Smooth muscle cell of the brain vasculature (primary cell): Measurements from ENCODE around the gene L2HGDH.
A peak's percentile ranks its signal among the peaks of the same experiment; 100 is the strongest.
"Not testable (repeated sequence)": the region's sequence is repeated elsewhere in the genome, so short reads cannot be mapped to it uniquely, and the experiment has no call there.

Experiments used
- DNase-seq: peaks from one replicate; pipeline ENCODE4 v3.0.0-alpha.2; 2012; ENCODE audit warnings: low read depth, low spot score

Gene L2HGDH

GRCh38 chr14:50311972-50312733, at the start of gene L2HGDH, which contains the start of gene DMAC2L:
TSS of gene L2HGDH (minus strand) at chr14:50312229. CDS start at chr14:50312150, 79 bp downstream.
TSS of gene DMAC2L (plus strand) at chr14:50312324. CDS start at chr14:50321488, 9,164 bp downstream.
- DNase-seq: peak; percentile 83

DNA sequence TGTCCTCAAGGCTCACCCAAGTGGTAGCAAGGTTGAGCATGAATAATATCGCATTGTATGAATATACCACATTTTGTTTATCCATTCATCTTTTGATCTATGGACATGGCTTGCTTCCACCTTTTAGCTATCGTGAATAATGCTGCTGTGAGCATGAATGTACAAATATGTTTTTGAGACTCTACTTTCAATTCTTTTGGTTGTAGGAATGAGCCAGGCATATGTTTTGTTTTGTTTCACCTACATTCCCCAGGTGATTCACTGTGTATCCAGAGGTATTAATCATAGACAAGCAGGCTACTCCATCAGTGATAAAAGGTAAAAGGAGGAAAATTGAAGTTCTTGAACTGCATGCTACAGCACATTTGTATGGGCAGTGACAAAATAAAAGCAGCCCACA, 48.8 kb upstream of the L2HGDH start:
- no peak for DNase-seq

GRCh38 chr14:50360093-50360492, 48.1 kb upstream of the L2HGDH start:
- no peak for DNase-seq

DNA sequence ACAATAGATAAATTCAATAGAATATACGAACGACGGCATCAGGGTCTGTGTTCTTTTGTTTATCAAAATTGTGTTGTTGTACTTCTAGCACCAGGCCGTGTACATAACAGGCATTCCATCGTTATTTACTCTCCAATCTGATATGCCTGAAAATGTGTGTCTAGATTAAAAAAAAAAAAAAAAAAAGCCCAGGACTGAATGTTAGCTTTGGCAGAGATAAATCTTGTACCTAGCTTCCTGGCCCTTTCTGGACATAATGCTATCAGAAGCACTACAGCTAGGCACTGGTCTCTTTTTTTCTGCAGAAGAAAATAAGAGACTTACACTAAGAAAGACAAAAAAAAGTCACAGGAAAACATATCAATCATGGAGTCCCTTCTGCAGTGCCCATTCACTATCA, 47.6 kb upstream of the L2HGDH start:
- no peak for DNase-seq

GRCh38 chr14:50357753-50358395, 45.8 kb upstream of the L2HGDH start:
- DNase-seq: no peak

- DNase-seq: no peak
Observed at GRCh38 chr14:50357124-50357523, 45.1 kb upstream of the L2HGDH start.

DNA sequence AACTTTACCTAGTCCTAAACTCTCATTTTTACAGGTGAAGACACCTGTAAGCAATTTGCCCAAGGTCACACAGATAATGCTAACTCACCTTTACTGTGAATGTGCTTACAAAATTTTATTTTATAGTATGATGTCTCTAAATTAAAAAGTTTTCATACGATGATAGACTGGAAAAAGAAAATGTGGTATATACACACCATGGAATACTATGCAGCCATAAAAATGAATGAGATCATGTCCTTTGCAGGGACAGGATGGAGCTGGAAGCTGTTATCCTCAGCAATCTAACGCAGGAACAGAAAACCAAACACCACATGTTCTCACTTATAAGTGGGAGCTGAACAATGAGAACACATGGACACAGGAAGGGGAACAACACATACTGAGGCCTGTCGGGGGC, 44.3 kb upstream of the L2HGDH start:
- not testable (repeated sequence) for DNase-seq

DNA sequence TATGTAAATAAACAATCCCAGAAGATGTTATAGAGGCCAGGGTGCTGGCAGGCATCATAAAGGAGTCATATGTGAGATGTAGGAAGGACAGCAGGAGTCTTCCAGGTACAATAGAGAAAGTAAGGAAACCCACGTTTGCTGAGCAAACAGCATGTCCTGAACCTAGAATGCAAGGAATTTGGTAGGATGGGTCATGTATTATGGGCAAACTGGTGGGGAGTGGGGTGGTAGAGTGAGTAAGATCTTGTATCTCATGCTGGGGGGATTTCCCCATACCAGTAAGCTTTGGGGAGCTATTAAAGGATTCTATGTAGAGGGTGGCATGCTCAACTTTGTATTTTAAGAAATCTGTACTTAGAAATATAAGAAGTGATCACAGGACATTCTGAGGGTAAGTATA, 43.7 kb upstream of the L2HGDH start:
- no peak for DNase-seq

DNA sequence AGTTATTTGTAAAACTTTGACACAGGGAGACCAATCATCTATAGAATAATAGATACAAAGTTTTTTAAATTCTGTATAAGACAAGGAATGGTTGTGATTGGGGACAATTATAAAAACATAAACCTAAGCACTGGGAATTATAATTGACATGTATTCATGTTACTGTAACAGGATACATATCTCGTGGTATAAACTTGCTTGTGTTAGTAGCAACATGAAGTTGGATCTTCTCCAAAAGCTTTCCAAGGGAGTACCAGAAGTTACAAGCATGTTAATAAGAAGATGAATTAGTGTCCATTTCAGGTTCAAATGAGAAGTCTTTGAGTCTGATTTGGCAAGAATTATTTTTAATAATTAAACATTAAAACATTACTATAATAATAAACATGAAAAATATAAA, 42.5 kb upstream of the L2HGDH start:
- DNase-seq: no peak

DNA sequence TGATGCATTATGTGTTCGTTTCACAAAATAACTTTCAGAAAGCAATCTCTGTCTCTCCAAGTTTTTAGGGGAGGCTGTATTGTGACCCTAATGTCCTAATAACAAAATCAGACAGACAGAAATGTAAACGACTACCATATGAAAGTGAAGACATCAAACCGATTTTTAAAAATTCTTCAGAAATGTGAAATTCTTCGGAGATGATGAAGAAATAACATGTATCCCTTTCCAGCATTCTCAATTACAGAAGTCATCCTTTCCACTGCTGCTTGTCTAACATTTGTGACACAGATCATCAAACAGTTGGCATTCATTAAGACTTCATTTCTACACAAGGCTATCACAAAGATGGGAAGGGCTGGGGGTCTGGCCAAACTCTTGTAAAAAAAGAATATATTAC, 41.1 kb upstream of the L2HGDH start:
- DNase-seq: no peak

- DNase-seq: no peak
Observed at GRCh38 chr14:50352584-50352983, 40.6 kb upstream of the L2HGDH start.

GRCh38 chr14:50350975-50351374, 38.9 kb upstream of the L2HGDH start:
- no peak for DNase-seq

DNA sequence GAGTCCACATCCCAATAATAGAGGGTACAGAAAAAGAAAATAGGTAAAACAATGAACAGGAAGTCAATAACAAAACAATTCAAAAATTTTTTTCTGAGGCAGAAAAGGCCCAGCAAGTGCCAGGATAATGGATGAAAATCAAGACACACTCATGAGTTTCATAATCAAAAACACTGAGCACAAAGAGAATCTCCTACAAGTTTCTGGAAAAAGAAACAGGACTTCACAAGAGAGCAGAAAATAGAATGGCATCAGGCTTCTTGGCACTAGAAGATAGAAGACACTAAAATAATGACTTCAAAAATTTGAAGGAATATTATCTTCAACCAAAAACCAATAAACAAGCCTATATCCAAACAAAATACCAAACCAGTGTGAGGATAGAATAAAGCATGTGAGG, 36.9 kb upstream of the L2HGDH start:
- DNase-seq: no peak

- no peak for DNase-seq
Observed at GRCh38 chr14:50347521-50347920, 35.5 kb upstream of the L2HGDH start.

DNA sequence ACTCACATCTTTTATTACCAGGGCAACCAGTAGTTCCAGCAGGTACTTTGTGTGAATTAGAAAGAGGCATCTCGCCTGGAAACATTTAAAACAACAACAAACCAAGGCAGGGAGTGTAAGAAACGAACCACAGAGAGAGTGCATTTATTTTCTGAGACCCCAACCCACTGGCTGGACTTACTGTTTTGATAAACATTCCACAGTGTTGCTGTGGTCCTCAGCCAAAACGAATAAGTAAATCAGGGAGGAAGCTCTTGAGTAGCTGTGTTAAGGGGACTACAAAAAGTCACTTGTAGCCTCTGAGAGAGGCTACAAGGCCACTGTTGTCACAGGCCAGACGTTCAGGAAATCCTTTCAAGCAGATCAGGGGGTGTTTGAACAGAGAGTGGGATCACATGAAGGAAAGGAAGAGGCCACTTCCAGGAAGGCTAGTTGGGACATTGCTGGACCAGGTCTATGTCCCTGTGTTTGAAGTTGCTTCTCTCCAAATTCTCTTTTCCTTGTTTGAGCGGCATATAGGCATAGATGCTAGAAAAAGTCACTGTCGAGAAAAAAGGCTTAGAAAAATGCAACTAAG, 33.9 kb upstream of the L2HGDH start:
- DNase-seq: no peak

DNA sequence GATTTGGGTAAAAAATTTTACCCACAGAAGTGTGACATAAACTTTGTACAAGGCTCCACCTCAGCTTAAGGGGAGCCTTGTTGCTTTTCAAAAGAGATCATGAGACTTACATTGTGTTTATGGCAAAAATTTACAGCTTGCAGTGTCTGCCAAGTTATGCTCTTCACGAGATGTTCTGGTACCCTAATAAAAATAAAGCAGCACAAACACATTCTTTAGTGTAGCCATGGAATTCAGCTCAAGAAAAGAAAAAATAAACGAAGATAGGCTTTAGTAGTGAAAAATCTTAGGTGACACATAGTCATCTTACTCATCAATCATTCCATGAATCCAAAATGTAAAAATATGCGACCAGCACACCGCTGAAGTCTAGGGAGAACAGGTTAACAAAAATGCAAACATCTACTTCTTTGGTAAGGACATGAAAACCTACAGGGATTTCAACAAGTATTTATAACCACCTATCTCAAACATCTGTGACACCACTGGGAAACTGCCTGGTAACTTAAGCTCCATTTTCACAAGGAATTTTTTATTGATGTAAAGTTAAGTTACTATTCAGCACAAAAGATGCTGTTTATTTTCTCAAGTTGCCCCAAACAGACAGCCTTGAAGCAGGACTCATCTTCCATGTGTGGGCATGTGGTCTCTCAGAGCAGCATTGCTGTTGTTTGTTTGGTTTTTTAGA, 33.0 kb upstream of the L2HGDH start:
- DNase-seq: no peak

DNA sequence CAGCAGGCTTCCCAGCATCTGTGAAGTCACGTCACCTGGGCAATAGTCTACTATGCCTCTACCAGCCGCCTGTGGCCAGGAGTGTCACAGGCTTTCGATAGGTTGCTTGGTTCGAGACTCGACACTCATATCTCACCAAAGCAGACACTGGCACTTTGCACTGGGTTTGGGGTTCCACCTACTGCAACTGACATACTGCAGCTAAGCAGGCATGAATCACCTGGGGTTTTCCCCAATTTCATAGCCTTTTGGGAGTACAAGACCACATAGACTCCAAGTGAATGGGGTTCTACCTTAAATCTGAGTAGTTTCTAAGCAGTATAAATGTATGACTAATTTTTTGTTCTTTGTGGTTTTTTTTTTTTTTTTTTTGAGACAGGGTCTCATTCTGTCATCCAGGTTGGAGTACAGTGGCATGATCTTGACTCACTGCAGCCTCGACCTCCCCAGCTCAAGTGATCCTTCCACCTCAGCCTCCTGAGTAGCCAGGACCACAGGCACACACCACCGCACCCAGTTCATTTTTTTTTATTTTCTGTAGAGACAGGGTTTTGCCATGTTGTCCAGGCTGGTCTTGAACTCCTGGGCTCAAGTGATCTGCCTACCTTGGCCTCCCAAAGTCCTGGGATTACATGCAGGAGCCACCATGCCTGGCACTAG, 32.2 kb upstream of the L2HGDH start:
- no peak for DNase-seq

DNA sequence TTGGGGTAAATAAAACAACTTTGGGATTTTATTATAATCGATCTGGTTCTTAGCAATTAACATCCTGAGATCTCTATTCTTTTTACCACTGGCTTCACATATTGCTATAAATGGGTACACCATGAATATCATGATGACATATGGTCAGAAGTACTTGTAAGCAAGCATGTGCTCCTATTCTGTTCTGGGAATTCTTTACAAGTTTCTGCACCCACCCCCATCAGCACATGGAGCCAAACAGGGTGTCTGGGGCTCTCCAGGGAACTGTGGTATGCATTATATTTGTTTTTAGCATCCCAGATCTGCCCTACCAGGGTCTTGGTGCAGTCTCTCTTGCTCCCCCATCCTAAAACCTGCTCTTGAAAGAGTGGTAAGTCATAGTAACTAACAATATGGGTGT, 31.4 kb upstream of the L2HGDH start:
- no peak for DNase-seq

- no peak for DNase-seq
Observed at GRCh38 chr14:50342221-50343078, 30.4 kb upstream of the L2HGDH start.

- DNase-seq: no peak
Observed at GRCh38 chr14:50340963-50341362, 28.9 kb upstream of the L2HGDH start.

DNA sequence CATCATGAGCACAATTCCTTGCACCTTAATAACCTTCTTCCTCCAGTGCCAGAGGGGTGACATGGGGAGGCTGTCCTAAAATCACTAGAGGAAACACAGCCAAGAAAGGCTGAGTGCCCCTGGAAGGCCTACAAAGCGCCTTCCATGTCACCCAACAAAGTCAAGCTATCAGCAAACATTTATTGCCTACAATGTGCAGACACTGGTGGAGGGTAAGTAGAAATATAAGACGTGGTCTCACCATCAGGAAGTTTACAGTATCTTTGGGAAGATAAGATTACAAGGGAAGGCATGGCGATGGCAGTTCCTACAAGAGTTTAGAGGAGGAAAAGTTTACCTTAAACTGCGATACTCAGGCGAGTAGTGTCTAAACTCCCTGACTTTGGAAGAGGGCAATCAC, 28.0 kb upstream of the L2HGDH start:
- no peak for DNase-seq
